H9 (cell line): ENCODE measurements around the gene SLC24A1. TPM values are rescaled to one million over a fixed set of nuclear protein-coding genes. Genes with fewer than 3 reads are reported as not detected.

Source experiments
- DNase-seq: peaks from one replicate; pipeline ENCODE4 v3.0.0-alpha.2; 2017
- H2AFZ ChIP-seq: one replicate; pipeline ENCODE4 v1.6.1; 2013; ENCODE audit warnings: mild to moderate bottlenecking, low read length, control low read depth, moderate library complexity
- H2AK5ac ChIP-seq: 2 replicates; pipeline ENCODE4 v1.6.1; 2013; ENCODE audit warnings: low read length, control low read depth, mixed read lengths; ENCODE audit not compliant: insufficient read length
- H2BK120ac ChIP-seq: one replicate; pipeline ENCODE4 v1.6.1; 2013; ENCODE audit warnings: low read depth, mild to moderate bottlenecking, low read length, control low read depth, inconsistent platforms; ENCODE audit not compliant: poor library complexity, severe bottlenecking
- H2BK12ac ChIP-seq: 2 replicates; pipeline ENCODE4 v1.6.1; 2013; ENCODE audit warnings: low read length, control low read depth, mixed read lengths, low read depth; ENCODE audit not compliant: insufficient read length
- H2BK15ac ChIP-seq: 2 replicates; pipeline ENCODE4 v1.6.1; 2013; ENCODE audit warnings: low read depth, low read length, control low read depth
- H2BK20ac ChIP-seq: one replicate; pipeline ENCODE4 v1.6.1; 2013; ENCODE audit warnings: low read depth, mild to moderate bottlenecking, low read length, control low read depth, inconsistent platforms; ENCODE audit not compliant: poor library complexity, severe bottlenecking
- H2BK5ac ChIP-seq: 2 replicates; pipeline ENCODE4 v1.6.1; 2013; ENCODE audit warnings: low read length, control low read depth, mixed read lengths; ENCODE audit not compliant: insufficient read length
- H3K14ac ChIP-seq: 2 replicates; pipeline ENCODE4 v1.6.1; 2013; ENCODE audit warnings: low read length, control low read depth; ENCODE audit not compliant: insufficient read depth
- H3K18ac ChIP-seq: 2 replicates; pipeline ENCODE4 v1.6.1; 2013; ENCODE audit warnings: low read depth, mild to moderate bottlenecking, mixed read lengths, low read length, control low read depth; ENCODE audit not compliant: insufficient read length
- H3K23ac ChIP-seq: 2 replicates; pipeline ENCODE4 v1.6.1; 2013; ENCODE audit warnings: low read length, control low read depth, mixed read lengths, low read depth; ENCODE audit not compliant: insufficient read length
- H3K23me2 ChIP-seq: 2 replicates; pipeline ENCODE4 v1.6.1; 2013; ENCODE audit warnings: low read depth, mild to moderate bottlenecking, mixed read lengths, low read length, control low read depth; ENCODE audit not compliant: insufficient read length, poor library complexity, severe bottlenecking
- H3K27ac ChIP-seq: 2 replicates; pipeline ENCODE4 v1.5.1; 2013; ENCODE audit warnings: low read length, control low read depth, mixed read lengths, low read depth; ENCODE audit not compliant: insufficient read length
- H3K27me3 ChIP-seq: 2 replicates; pipeline ENCODE4 v1.6.1; 2013; ENCODE audit warnings: low read length, control low read depth, inconsistent platforms; ENCODE audit not compliant: insufficient read depth
- H3K4ac ChIP-seq: 2 replicates; pipeline ENCODE4 v1.6.1; 2013; ENCODE audit warnings: low read depth, mild to moderate bottlenecking, control low read depth, inconsistent platforms, low read length, moderate library complexity
- H3K4me1 ChIP-seq: 2 replicates; pipeline ENCODE4 v1.6.1; 2013; ENCODE audit warnings: low read length, control low read depth, inconsistent platforms; ENCODE audit not compliant: insufficient read depth
- H3K4me2 ChIP-seq: 2 replicates; pipeline ENCODE4 v1.6.1; 2013; ENCODE audit warnings: low read length, control low read depth, mixed read lengths; ENCODE audit not compliant: insufficient read length, insufficient read depth
- H3K56ac ChIP-seq: 2 replicates; pipeline ENCODE4 v1.6.1; 2013; ENCODE audit warnings: low read depth, mild to moderate bottlenecking, mixed read lengths, low read length, control low read depth; ENCODE audit not compliant: insufficient read length
- H3K79me1 ChIP-seq: 2 replicates; pipeline ENCODE4 v1.6.1; 2013; ENCODE audit warnings: low read depth, mild to moderate bottlenecking, moderate library complexity, low read length, control low read depth, inconsistent platforms; ENCODE audit not compliant: insufficient read depth, poor library complexity, severe bottlenecking
- H3K79me2 ChIP-seq: 2 replicates; pipeline ENCODE4 v1.6.1; 2013; ENCODE audit warnings: low read length, control low read depth, inconsistent platforms; ENCODE audit not compliant: insufficient read depth
- H3K9ac ChIP-seq: 2 replicates; pipeline ENCODE4 v1.6.1; 2013; ENCODE audit warnings: low read length, control low read depth, mixed read lengths; ENCODE audit not compliant: insufficient read length; ENCODE audit errors: extremely low read depth
- H3K9me3 ChIP-seq: one replicate; pipeline ENCODE4 v1.6.1; 2013; ENCODE audit warnings: low read depth, low read length, inconsistent platforms; ENCODE audit not compliant: control insufficient read depth
- H3T11ph ChIP-seq: one replicate; pipeline ENCODE4 v1.6.1; 2013; ENCODE audit warnings: mild to moderate bottlenecking, low read length, control low read depth, inconsistent platforms
- H4K20me1 ChIP-seq: one replicate; pipeline ENCODE4 v1.6.1; 2013; ENCODE audit not compliant: control insufficient read depth, insufficient read length, insufficient read depth
- H4K5ac ChIP-seq: 2 replicates; pipeline ENCODE4 v1.6.1; 2013; ENCODE audit warnings: low read depth, mild to moderate bottlenecking, mixed read lengths, low read length, control low read depth; ENCODE audit not compliant: insufficient read length
- H4K8ac ChIP-seq: replicated peaks from 2 replicates; pipeline ENCODE4 v1.6.1; 2013; ENCODE audit warnings: low read length, control low read depth, mixed read lengths, low read depth; ENCODE audit not compliant: insufficient read length
- H4K91ac ChIP-seq: 2 replicates; pipeline ENCODE4 v1.6.1; 2013; ENCODE audit warnings: low read depth, mild to moderate bottlenecking, moderate library complexity, mixed read lengths, low read length, control low read depth; ENCODE audit not compliant: insufficient read length
- H3K27ac Mint-ChIP-seq, 3 experiments: 2 replicates in 2 of 3; 3 replicates in 1 of 3; pipeline ENCODE4 v1.8.0; 2020 to 2021; ENCODE audit warnings: mixed read lengths in 3 of 3, mild to moderate bottlenecking in 1 of 3, moderate library complexity in 1 of 3
- H3K27me3 Mint-ChIP-seq: 2 replicates; pipeline ENCODE4 v1.8.0; 2021; ENCODE audit warnings: low read depth, mild to moderate bottlenecking, moderate library complexity, mixed read lengths
- H3K36me3 Mint-ChIP-seq, 3 experiments: 2 replicates in 2 of 3; 3 replicates in 1 of 3; pipeline ENCODE4 v1.8.0; 2020 to 2021; ENCODE audit warnings: low read depth in 3 of 3, mixed read lengths in 3 of 3; ENCODE audit not compliant: insufficient read depth in 1 of 3
- H3K4me1 Mint-ChIP-seq, 2 experiments: 2 replicates each; pipeline ENCODE4 v1.8.0; 2020; ENCODE audit warnings: mixed read lengths in 2 of 2
- H3K4me3 Mint-ChIP-seq, 2 experiments: 2 replicates in 1 of 2; 3 replicates in 1 of 2; pipeline ENCODE4 v1.8.0; 2020 to 2021; ENCODE audit warnings: mild to moderate bottlenecking in 2 of 2, mixed read lengths in 2 of 2, moderate library complexity in 1 of 2
- H3K9me3 Mint-ChIP-seq, 2 experiments: 2 replicates in 1 of 2; 3 replicates in 1 of 2; pipeline ENCODE4 v1.8.0; 2020; ENCODE audit warnings: mild to moderate bottlenecking in 2 of 2, mixed read lengths in 2 of 2, moderate library complexity in 1 of 2
- CTCF ChIP-seq: fragments of 200-600 bp; sonication (generic); conservative IDR thresholded peaks from 3 replicates; pipeline ENCODE4 v1.8.0; 2021; ENCODE audit warnings: antibody characterized with exemption, mild to moderate bottlenecking
- total RNA-seq: library from RNA; stranded (reverse); gene quantifications from 2 replicates; pipeline ENCODE4 v1.2.1, GENCODE V29; 2021

The SLC24A1 gene
- total RNA-seq, 1 experiment from 2014 or later = 8.6 TPM

GRCh38 chr15:65653341-65653740 is 31.6 kb downstream of the SLC24A1 start:
- Histone ChIP-seq H3K27me3 (no peaks in the 10 kb centered on the region), H2BK15ac (no peak overlapping the region), H3K23ac (no peak overlapping the region), H3K79me2 (no peaks in the 10 kb centered on the region), H4K91ac (no peak overlapping the region), H3K56ac (no peak overlapping the region), H3K27ac (no peak overlapping the region), H2AFZ (no peak overlapping the region), H2BK120ac (no peak overlapping the region), H3K23me2 (no peaks in the 10 kb centered on the region), H2BK12ac (no peak overlapping the region), H4K5ac (no peak overlapping the region), H3K9ac (no peak overlapping the region), H2BK20ac (no peak overlapping the region), H3K18ac (no peak overlapping the region), H3K79me1 (no peaks in the 10 kb centered on the region), H2AK5ac (no peak overlapping the region), H3K9me3 (no peaks in the 10 kb centered on the region), H2BK5ac (no peak overlapping the region), H4K20me1 (no peaks in the 10 kb centered on the region), H4K8ac (no peak overlapping the region), H3K4me2 (no peak overlapping the region), H3K4me1 (no peaks in the 10 kb centered on the region), H3K14ac (no peak overlapping the region), H3K4ac (no peak overlapping the region), H3T11ph (no peak overlapping the region)
- DNase-seq = no peak
- H3K27ac Mint-ChIP-seq = no peak overlapping the region
- H3K36me3 Mint-ChIP-seq = no peaks in the 10 kb centered on the region
- H3K9me3 Mint-ChIP-seq = no peaks in the 10 kb centered on the region
- TF ChIP-seq CTCF = no peak
- no peak overlapping the region for H3K4me3 Mint-ChIP-seq
- no peaks in the 10 kb centered on the region for H3K27me3 Mint-ChIP-seq
- H3K4me1 Mint-ChIP-seq = peaks cover 6% of the 10 kb centered on the region in 2 experiments
